GM21825 (cell line): ENCODE results near the gene HSPB1.
"Not testable (repeated sequence)": the region's sequence is repeated elsewhere in the genome, so short reads cannot be mapped to it uniquely, and the experiment has no call there.

ENCODE experiments used
- ATAC-seq: cut with Tn5 transposase; IDR thresholded peaks from one replicate; pipeline ENCODE4 v1.9.1; 2021; ENCODE audit warnings: mild to moderate bottlenecking, moderate library complexity; ENCODE audit not compliant: unreplicated experiment

Gene HSPB1

GRCh38 chr7:76302347-76303201 is at the start of gene HSPB1:
HSPB1 (plus strand) TSS chr7:76302673; CDS start chr7:76302713, 40 bp downstream.
- peak; percentile 54 for ATAC-seq

GRCh38 chr7:76254781-76255180 is 47.7 kb upstream of the HSPB1 start:
- ATAC-seq = no peak

GRCh38 chr7:76257973-76258372 is 44.5 kb upstream of the HSPB1 start:
- no peak for ATAC-seq

- no peak for ATAC-seq
These were observed 43.1 kb upstream of the HSPB1 start for GRCh38 chr7:76259124-76260093.

DNA sequence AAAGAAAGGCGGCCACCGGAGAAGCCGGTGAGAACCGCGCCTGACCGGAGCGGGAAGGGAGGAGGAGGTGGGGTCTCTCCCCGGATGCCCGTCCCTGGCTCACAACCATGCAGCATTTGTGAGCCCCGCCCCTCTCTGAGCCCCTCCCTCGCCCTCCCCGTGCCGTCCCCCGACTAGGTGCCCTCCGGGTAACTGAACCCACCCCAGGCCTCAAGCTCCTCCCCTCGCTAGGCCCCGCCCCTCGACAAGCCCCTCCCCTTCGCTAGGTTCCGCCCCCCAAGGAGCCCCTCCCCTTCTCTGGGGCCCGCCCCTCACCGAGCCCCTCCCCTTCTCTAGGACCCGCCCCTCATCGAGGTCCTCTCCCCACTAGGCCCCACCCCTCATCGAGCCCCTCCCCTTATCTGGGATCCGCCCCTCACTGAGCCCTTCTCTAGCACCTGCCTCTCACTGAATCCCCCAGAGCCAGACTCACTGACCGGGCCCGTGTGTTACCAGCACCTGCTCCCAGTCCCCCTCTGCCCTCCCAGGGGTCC is 42.2 kb upstream of the HSPB1 start:
- ATAC-seq = no peak

DNA sequence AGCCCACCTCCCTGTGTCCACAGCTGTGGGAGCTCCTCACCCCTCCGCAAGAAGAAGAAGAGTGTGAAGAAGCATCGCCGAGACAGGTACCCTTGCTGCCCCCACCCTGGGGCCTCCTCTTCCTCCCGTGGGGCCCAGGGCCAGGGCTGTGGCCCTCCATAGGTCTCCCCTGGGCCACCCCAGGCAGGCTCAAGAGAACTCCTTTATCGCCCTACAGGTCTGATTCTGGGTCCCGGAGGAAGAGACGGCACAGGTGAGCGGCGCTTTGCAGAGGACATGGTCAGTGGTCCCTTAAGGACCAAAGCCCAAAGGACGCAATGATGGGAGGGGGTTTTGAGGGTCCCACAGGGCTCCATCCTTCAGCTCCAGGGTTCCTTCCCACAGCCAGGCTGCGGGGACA is 41.1 kb upstream of the HSPB1 start:
- ATAC-seq = no peak

DNA sequence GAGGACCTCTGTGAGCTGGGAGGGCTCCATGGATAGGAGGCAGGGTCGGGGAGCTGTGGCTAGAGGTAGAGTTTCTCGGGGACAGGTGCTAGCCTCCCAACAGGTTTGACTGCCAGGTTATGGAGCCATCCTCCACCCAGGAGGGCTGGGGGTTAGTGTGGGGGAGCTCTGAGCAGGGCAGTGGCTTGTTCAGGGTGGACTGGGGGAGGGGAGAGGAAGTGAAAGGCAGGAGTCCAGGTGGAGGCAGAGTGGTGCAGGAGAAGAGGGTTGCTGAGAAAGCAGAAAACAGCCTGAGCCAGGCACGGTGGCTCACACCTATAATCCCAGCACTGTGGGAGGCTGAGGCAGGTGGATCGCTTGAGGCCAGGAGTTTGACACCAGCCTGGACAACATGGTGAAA is 40.5 kb upstream of the HSPB1 start:
- no peak for ATAC-seq

- ATAC-seq = no peak
These were observed 39.6 kb upstream of the HSPB1 start for GRCh38 chr7:76262683-76263402.

GRCh38 chr7:76265299-76265698 is 37.2 kb upstream of the HSPB1 start:
- ATAC-seq = no peak

DNA sequence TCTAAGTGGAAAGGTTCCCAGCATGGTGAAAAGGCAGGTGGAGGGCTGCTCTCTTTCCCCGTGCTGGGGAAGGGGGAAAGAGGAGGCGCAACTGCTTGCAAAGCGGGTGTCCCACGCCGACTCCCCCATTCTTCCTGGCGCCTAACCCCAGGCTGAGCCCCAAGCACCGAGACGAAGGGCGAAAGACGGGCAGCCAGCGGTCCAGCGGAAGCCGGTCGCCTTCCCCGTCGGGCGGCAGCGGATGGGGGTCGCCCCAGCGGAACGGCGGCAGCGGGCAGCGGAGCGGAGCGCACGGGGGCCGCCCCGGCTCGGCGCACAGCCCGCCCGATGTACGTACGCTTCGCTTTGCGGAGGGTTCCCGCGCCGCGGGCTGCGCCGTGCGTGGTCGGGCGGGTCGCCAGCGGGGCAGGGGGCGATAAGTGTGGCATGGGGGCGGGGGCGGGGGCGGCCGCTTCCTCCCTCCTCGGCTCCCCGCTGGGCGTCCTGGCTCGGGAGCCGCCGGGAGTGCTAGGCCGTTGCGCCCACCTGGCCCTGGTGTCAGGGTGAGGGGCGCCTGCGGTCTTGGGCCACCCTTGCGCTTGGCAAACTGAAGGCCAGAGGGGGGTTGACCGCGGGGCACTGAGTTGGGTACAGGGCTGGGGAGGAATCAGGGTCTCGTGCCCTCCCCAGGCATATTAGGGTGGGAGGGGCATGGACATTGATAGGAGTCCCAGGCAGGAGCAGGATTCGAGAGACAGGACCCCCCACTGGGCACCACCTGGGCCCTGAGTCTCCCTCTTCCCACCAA is 35.2 kb upstream of the HSPB1 start:
- no peak for ATAC-seq

DNA sequence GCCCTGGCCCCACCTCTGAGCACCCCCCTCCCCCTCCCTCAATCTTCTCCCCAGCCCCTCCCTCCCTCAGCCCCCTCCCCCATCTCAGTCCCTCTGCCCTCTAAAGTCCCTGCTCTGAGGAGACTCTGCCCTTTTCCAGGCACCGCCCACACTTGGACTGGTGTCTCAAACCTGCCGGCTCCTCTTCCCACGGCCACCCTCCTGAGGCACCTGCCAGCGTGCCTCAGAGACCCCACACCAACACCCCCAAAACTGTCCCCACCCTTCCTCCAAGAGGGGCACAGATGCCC is 34.6 kb upstream of the HSPB1 start:
- no peak for ATAC-seq

DNA sequence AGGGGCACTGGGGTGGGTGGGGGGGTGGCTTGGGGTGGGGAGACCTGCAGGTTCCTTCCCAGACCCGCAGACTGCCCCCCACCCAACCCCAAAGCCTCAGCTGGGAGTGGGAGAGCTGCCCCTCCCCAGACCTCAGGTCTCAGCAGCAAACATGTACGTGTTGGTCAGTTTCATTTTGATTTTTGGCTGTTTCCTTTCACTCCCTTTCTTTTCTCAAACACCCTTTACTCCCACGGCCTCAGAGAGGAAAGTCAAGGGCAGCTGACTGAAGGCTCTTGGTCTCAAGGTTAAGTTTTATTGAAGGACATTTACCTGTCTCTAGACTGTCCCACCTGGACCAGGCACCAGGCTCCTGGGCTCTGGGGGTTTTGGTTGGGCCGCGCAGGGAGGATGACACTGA is 34.1 kb upstream of the HSPB1 start:
- ATAC-seq = no peak

DNA sequence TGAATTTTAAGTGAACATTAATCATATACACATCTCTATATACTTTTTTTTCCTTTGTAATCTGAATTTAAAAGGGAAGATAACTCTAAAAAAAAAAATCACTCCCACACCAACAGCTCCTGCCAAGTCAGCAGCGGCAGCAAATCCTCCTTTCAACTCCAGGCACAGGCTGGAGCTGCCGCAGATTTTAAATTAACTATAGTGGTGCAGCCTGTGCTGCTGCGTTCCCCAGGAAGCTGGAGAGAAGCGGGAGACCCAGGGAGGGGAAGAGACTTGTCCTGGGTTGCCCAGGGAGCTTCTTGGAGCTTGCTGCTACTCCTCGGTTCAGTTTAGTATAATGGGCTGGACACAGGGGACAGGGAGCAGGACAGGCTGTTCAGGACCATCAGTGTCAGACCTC is 32.6 kb upstream of the HSPB1 start:
- ATAC-seq = no peak

- ATAC-seq = not testable (repeated sequence)
These were observed 31.1 kb upstream of the HSPB1 start for GRCh38 chr7:76271384-76271783.

GRCh38 chr7:76272142-76272541 is 30.3 kb upstream of the HSPB1 start:
- no peak for ATAC-seq

DNA sequence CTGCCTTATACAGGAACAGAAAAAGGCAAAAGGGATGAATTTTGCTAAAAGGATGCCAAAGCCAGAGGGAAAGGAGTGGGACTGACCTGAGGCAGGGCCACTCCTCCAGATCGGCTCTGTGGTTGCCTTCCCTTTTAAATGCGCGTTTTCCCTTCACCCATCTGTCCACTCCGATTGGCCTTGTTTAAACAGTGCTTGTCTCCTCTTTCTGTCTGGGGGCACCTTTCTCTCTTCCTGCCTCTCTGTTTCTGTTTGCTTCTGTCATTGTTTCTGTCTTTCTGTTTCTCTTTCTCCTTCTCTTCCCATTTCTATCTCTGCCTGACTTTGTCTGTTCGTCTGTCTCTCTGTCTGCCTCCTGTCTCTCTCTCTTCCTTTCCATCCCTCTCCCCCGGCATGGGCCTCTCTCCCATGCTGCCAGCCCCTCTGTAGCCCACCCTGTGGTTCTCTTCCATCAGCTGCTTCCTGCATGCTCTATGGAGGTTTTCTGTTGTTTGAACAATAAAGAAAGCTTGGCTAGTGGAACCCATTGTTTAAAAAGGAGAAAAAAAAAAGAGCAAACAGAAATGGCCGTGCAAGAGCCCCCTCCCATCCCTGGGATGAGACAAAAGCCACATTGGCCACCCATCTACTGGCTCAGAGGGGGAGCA is 29.5 kb upstream of the HSPB1 start:
- no peak for ATAC-seq

GRCh38 chr7:76273503-76273902 is 29.0 kb upstream of the HSPB1 start:
- ATAC-seq = no peak

DNA sequence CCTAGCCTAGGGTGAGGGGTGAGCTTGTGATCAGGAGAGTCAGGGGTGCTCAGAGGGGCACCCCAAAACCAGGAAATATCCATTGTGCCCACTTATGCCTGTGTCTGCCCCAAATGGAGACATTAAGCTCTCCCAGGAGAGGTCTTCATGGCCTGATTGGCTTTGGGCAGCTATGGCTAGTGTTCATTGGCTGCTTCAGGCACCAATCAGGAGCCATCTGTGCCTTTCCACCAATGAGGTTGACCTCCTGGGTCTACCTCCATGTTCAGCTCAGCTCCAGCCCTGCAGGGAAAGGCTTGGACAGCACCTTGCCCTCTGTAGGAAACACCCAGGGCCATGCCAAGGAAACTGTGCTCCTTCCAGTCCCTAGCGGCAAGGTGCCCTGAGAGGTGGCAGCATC is 23.9 kb upstream of the HSPB1 start:
- ATAC-seq = no peak

- ATAC-seq = no peak
These were observed 22.1 kb upstream of the HSPB1 start for GRCh38 chr7:76280408-76280807.
